HCT116 (cell line): ENCODE results near the gene PLA2G2C. TPM values are rescaled to one million over a fixed set of nuclear protein-coding genes. Genes with fewer than 3 reads are reported as not detected.

Source experiments
- ATAC-seq: fragments of 200-7000 bp; cut with Tn5 transposase; 2 replicates; pipeline ENCODE4 v1.9.1; 2020; ENCODE audit warnings: mild to moderate bottlenecking, moderate library complexity
- BruUV-seq: library from RNA; stranded (reverse); fragments of 400-500 nt; replicated peaks from 2 replicates; lab custom pipeline; 2021; lab: Mats Ljungman, UMichigan
- CTCF ChIA-PET: fragments of 300-600 bp; sonication (Branson Sonifier 250); formaldehyde crosslinking; loops from one replicate; lab custom pipeline; 2021; ENCODE audit warnings: antibody characterized with exemption; lab: Charles Lee
- POLR2A ChIA-PET: fragments of 300-600, 350-600 bp; sonication (Branson Sonifier 250); formaldehyde crosslinking; loops from one replicate; lab custom pipeline; 2021; ENCODE audit warnings: antibody characterized with exemption; lab: Charles Lee
- RAD21 ChIA-PET, 2 experiments: fragments of 300-600 bp; sonication (Branson Sonifier 250); formaldehyde crosslinking; loops; one replicate each; lab custom pipeline; 2023; ENCODE audit warnings: low total read pairs in 2 of 2; ENCODE audit not compliant: uncharacterized antibody in 2 of 2, unreplicated experiment in 2 of 2, low non-redundant PET in 1 of 2; lab: Charles Lee
- DNase-seq: peaks from one replicate; pipeline ENCODE4 v3.0.0-alpha.2; 2010; ENCODE audit warnings: low read depth, low spot score
- H2AFZ ChIP-seq: fragments of 200-600 bp; shearing (Covaris generic), sonication (generic); 2 replicates; pipeline ENCODE4 v1.6.1; 2017; ENCODE audit warnings: low read depth, mixed run types, mixed read lengths, antibody characterized with exemption, low read length; ENCODE audit not compliant: poor library complexity, severe bottlenecking
- H3K27ac ChIP-seq: 2 replicates; pipeline ENCODE4 v1.5.1; 2012; ENCODE audit warnings: low read depth, low read length
- H3K27me3 ChIP-seq: fragments of 200-600 bp; sonication (generic); 2 replicates; pipeline ENCODE4 v1.6.1; 2016; ENCODE audit warnings: mixed run types, low read length, mixed read lengths; ENCODE audit not compliant: insufficient read depth
- H3K36me3 ChIP-seq, 2 experiments: fragments of 200-500 bp in 1 of 2; fragments of 200-600 bp in 1 of 2; sonication (Bioruptor generic) in 1 of 2; sonication (generic) in 1 of 2; 2 replicates each; pipeline versions ENCODE4 v1.5.1 to v1.6.1; 2014 to 2016; ENCODE audit warnings: low read length in 2 of 2, inconsistent platforms in 1 of 2, mixed read lengths in 1 of 2, mixed run types in 1 of 2; ENCODE audit not compliant: insufficient read depth in 2 of 2, control insufficient read depth in 1 of 2
- H3K4me1 ChIP-seq, 2 experiments: fragments of 200-600 bp in 1 of 2; sonication (generic) in 1 of 2; 2 replicates each; pipeline versions ENCODE4 v1.5.1 to v1.6.1; 2012 to 2017; ENCODE audit warnings: low read length in 2 of 2, inconsistent platforms in 1 of 2, mild to moderate bottlenecking in 1 of 2, mixed read lengths in 1 of 2, mixed run types in 1 of 2, moderate library complexity in 1 of 2; ENCODE audit not compliant: insufficient read depth in 2 of 2, control insufficient read depth in 1 of 2
- H3K4me2 ChIP-seq: fragments of 200-600 bp; sonication (generic); 2 replicates; pipeline ENCODE4 v1.6.1; 2017; ENCODE audit warnings: mixed run types, low read length, mixed read lengths
- H3K4me3 ChIP-seq, 2 experiments: fragments of 200-600 bp in 1 of 2; sonication (generic) in 1 of 2; replicated peaks in 1 of 2; 2 replicates each; pipeline ENCODE4 v1.5.1; 2011 to 2016; ENCODE audit warnings: low read length in 2 of 2, control low read depth in 1 of 2, low read depth in 1 of 2, mild to moderate bottlenecking in 1 of 2, mixed read lengths in 1 of 2, mixed run types in 1 of 2
- H3K79me2 ChIP-seq: fragments of 200-600 bp; sonication (generic); 2 replicates; pipeline ENCODE4 v1.6.1; 2017; ENCODE audit warnings: mild to moderate bottlenecking, mixed run types, low read length, moderate library complexity, mixed read lengths; ENCODE audit not compliant: insufficient read depth
- H3K9ac ChIP-seq: fragments of 200-600 bp; sonication (generic); 2 replicates; pipeline ENCODE4 v1.6.1; 2016; ENCODE audit warnings: low read length, mixed read lengths
- H3K9me2 ChIP-seq: fragments of 200-600 bp; sonication (generic), shearing (Covaris generic); 2 replicates; pipeline ENCODE4 v1.6.1; 2017; ENCODE audit warnings: mixed run types, mild to moderate bottlenecking, moderate library complexity; ENCODE audit not compliant: insufficient read depth
- H3K9me3 ChIP-seq, 2 experiments: fragments of 200-500 bp in 1 of 2; fragments of 200-600 bp in 1 of 2; sonication (Bioruptor generic) in 1 of 2; sonication (generic) in 1 of 2; 2 replicates each; pipeline ENCODE4 v1.6.1; 2014 to 2017; ENCODE audit warnings: low read length in 2 of 2, mixed read lengths in 2 of 2, inconsistent platforms in 1 of 2, low read depth in 1 of 2, mild to moderate bottlenecking in 1 of 2, mixed run types in 1 of 2, moderate library complexity in 1 of 2; ENCODE audit not compliant: control insufficient read depth in 1 of 2, insufficient read depth in 1 of 2
- H4K20me1 ChIP-seq: fragments of 200-600 bp; sonication (generic), shearing (Covaris generic); 2 replicates; pipeline ENCODE4 v1.6.1; 2017; ENCODE audit warnings: mixed run types, mild to moderate bottlenecking, moderate library complexity; ENCODE audit not compliant: insufficient read depth
- CBX3 ChIP-seq: IDR thresholded peaks from 2 replicates; pipeline ENCODE4 v1.6.1; 2012; ENCODE audit warnings: low read depth
- EGR1 ChIP-seq: IDR thresholded peaks from 2 replicates; pipeline ENCODE4 v1.6.1; 2012; ENCODE audit warnings: low read depth
- EZH2phosphoT487 ChIP-seq: fragments of 200-600 bp; IDR thresholded peaks from 2 replicates; pipeline ENCODE4 v1.6.1; 2018; ENCODE audit warnings: antibody characterized with exemption, borderline replicate concordance
- RAD21 ChIP-seq: IDR thresholded peaks from 2 replicates; pipeline ENCODE4 v1.6.1; 2012; ENCODE audit warnings: low read depth, mild to moderate bottlenecking
- TCF7L2 ChIP-seq: IDR thresholded peaks from 2 replicates; pipeline ENCODE4 v1.7.0; 2011; ENCODE audit warnings: borderline replicate concordance, inconsistent platforms; ENCODE audit not compliant: insufficient read depth, insufficient read length; ENCODE audit errors: extremely low read depth
- YY1 ChIP-seq: IDR thresholded peaks from 2 replicates; pipeline ENCODE4 v1.6.1; 2011; ENCODE audit warnings: low read length, low read depth, moderate library complexity, mild to moderate bottlenecking; ENCODE audit not compliant: insufficient replicate concordance; ENCODE audit errors: extremely low read depth
- ZBTB33 ChIP-seq: IDR thresholded peaks from 2 replicates; pipeline ENCODE4 v1.6.1; 2011; ENCODE audit warnings: mild to moderate bottlenecking, low read length, moderate library complexity; ENCODE audit not compliant: insufficient replicate concordance; ENCODE audit errors: extremely low read depth
- ZNF274 ChIP-seq: fragments of 200-500 bp; sonication (Bioruptor generic); IDR thresholded peaks from 2 replicates; pipeline ENCODE4 v1.6.1; 2014; ENCODE audit warnings: mild to moderate bottlenecking, low read depth, low read length, inconsistent platforms
- intact Hi-C: fragments of 100-400 bp; cut with micrococcal nuclease; formaldehyde crosslinking; loops from 2 replicates; pipeline ENCODE4 v1.10.0; 2022
- total RNA-seq: library from RNA; stranded (reverse); gene quantifications from one replicate; pipeline ENCODE4 v1.2.1, GENCODE V29; 2021; ENCODE audit not compliant: unreplicated experiment
- TF ChIP-seq, protein P1 (sequence below), 3 experiments: fragments of 200-600 bp in 1 of 3; sonication (generic) in 1 of 3; IDR thresholded peaks in 2 of 3; conservative IDR thresholded peaks in 1 of 3; 2 replicates each; pipeline ENCODE4 v1.5.1; 2012 to 2017; ENCODE audit warnings: low read depth in 2 of 3, low read length in 2 of 3, antibody characterized with exemption in 1 of 3, borderline replicate concordance in 1 of 3, control low read depth in 1 of 3, mild to moderate bottlenecking in 1 of 3, mixed read lengths in 1 of 3, mixed run types in 1 of 3, moderate library complexity in 1 of 3; ENCODE audit not compliant: insufficient read depth in 1 of 3
- TF ChIP-seq, protein P2 (sequence below): IDR thresholded peaks from 2 replicates; pipeline ENCODE4 v1.6.1; 2012
- TF ChIP-seq, protein P3 (sequence below): IDR thresholded peaks from 2 replicates; pipeline ENCODE4 v1.6.1; 2012

Gene PLA2G2C
- total RNA-seq, 1 experiment from 2014 or later: not detected

- Histone ChIP-seq H3K27ac (no peak overlapping the region), H3K9me2 (no peaks in the 10 kb centered on the region), H4K20me1 (no peaks in the 10 kb centered on the region), H3K9me3 (no peaks in the 10 kb centered on the region), H3K79me2 (no peaks in the 10 kb centered on the region), H3K4me2 (no peak overlapping the region), H3K36me3 (no peaks in the 10 kb centered on the region), H3K27me3 (no peaks in the 10 kb centered on the region), H3K9ac (no peak overlapping the region), H2AFZ (no peak overlapping the region), H3K4me1 (peaks cover 4 to 11% of the 10 kb centered on the region in 2 experiments; a peak in 3 of 4 replicates), H3K4me3 (no peak overlapping the region)
- intact Hi-C loops: no loop called here
- ChIA-PET POLR2A (no interaction called here), RAD21 (no interaction called here), CTCF (no interaction called here)
- ATAC-seq (no peak), DNase-seq (no peak)
- TF ChIP-seq RAD21 (no peak), EGR1 (no peak), TCF7L2 (no peak), EZH2phosphoT487 (no peak), YY1 (no peak), ZBTB33 (no peak), CBX3 (no peak), ZNF274 (no peak)
- TF ChIP-seq, protein P1, sequence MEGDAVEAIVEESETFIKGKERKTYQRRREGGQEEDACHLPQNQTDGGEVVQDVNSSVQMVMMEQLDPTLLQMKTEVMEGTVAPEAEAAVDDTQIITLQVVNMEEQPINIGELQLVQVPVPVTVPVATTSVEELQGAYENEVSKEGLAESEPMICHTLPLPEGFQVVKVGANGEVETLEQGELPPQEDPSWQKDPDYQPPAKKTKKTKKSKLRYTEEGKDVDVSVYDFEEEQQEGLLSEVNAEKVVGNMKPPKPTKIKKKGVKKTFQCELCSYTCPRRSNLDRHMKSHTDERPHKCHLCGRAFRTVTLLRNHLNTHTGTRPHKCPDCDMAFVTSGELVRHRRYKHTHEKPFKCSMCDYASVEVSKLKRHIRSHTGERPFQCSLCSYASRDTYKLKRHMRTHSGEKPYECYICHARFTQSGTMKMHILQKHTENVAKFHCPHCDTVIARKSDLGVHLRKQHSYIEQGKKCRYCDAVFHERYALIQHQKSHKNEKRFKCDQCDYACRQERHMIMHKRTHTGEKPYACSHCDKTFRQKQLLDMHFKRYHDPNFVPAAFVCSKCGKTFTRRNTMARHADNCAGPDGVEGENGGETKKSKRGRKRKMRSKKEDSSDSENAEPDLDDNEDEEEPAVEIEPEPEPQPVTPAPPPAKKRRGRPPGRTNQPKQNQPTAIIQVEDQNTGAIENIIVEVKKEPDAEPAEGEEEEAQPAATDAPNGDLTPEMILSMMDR (IDR thresholded peaks at IDR 0.05 in 2 of 3, conservative IDR thresholded peaks at IDR 0.05 in 1 of 3; ENCODE audit: borderline replicate concordance in 1 of 3, insufficient read depth in 1 of 3, low read depth in 2 of 3, low read length in 2 of 3): no peak
- TF ChIP-seq, protein P2, sequence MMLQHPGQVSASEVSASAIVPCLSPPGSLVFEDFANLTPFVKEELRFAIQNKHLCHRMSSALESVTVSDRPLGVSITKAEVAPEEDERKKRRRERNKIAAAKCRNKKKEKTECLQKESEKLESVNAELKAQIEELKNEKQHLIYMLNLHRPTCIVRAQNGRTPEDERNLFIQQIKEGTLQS: no peak
- TF ChIP-seq, protein P3, sequence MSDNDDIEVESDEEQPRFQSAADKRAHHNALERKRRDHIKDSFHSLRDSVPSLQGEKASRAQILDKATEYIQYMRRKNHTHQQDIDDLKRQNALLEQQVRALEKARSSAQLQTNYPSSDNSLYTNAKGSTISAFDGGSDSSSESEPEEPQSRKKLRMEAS: no peak
- no TSS peak for BruUV-seq
These were observed 48.0 kb downstream of the PLA2G2C start for GRCh38 chr1:20138346-20138745.
